Measurements from ENCODE around the gene MUSTN1. TPM values are rescaled to one million over a fixed set of nuclear protein-coding genes. Genes with fewer than 3 reads are reported as not detected.
A peak's percentile ranks its signal among the peaks of the same experiment; 100 is the strongest.

Gene MUSTN1
- total RNA-seq, 1 experiment from 2014 or later = 0.49 TPM

- ChIA-PET CTCF (no interaction called here), POLR2A (no interaction called here)
- no peak overlapping the region for H3K4me3 ChIP-seq (ENCODE audit: low read depth in 2 of 2, low read length in 2 of 2)
- H3K4me1 ChIP-seq (ENCODE audit: control insufficient read depth, insufficient read depth, low read length) = peaks cover 6% of the 10 kb centered on the region
- no peak overlapping the region for H3K27ac ChIP-seq (ENCODE audit: low read length)
- no peaks in the 10 kb centered on the region for H3K36me3 ChIP-seq (ENCODE audit: control insufficient read depth, insufficient read depth, low read length)
- BruUV-seq (replicated peaks) = no TSS peak
- peak; percentile 76 for ATAC-seq
- DNase-seq (ENCODE audit: low read depth, low spot score) = no peak
- no peaks in the 10 kb centered on the region for H3K27me3 ChIP-seq (ENCODE audit: control insufficient read depth, insufficient read depth, low read length)
- TF ChIP-seq REST (IDR thresholded peaks at IDR 0.05; ENCODE audit: insufficient read depth in 1 of 2, low read depth in 2 of 2, low read length in 1 of 2) = no peak
- no peak for TF ChIP-seq SIN3A (IDR thresholded peaks at IDR 0.05; ENCODE audit: borderline replicate concordance, insufficient read depth, low read depth, low read length)
- TF ChIP-seq POLR2AphosphoS5 (IDR thresholded peaks at IDR 0.05; ENCODE audit: low read depth, low read length) = no peak
- no peak for TF ChIP-seq TCF7L2 (IDR thresholded peaks at IDR 0.05; ENCODE audit: low read depth, low read length)
- no peak for TF ChIP-seq CTCF (IDR thresholded peaks at IDR 0.05)
- intact Hi-C loops (cut with micrococcal nuclease; ENCODE audit: unreplicated experiment) (no loop called here), in situ Hi-C loops (cut with HindIII; ENCODE audit: low pct_unique_long_range_greater_than_20kb, low sequenced_read_pairs) (no loop called here)
- H3K9me3 ChIP-seq (ENCODE audit: control insufficient read depth, insufficient read depth, low read depth, low read length) = no peaks in the 10 kb centered on the region
Observed at GRCh38 chr3:52831500-52832301, 3.1 kb downstream of the MUSTN1 start.

GRCh38 chr3:52830535-52831258 is 4.1 kb downstream of the MUSTN1 start, which contains the start of gene ITIH4:
Gene ITIH4, minus strand, starts transcription at chr3:52830672. Its CDS starts 30 bp downstream, at chr3:52830642.
- DNase-seq (ENCODE audit: low read depth, low spot score) = no peak
- Histone ChIP-seq H3K9me3 (ENCODE audit: control insufficient read depth, insufficient read depth, low read depth, low read length) (no peaks in the 10 kb centered on the region), H3K27ac (ENCODE audit: low read length) (no peak within 1 kb of the TSS), H3K4me3 (ENCODE audit: low read depth in 2 of 2, low read length in 2 of 2) (no peak within 1 kb of the TSS), H3K36me3 (ENCODE audit: control insufficient read depth, insufficient read depth, low read length) (no peaks in the 10 kb centered on the region), H3K27me3 (ENCODE audit: control insufficient read depth, insufficient read depth, low read length) (no peaks in the 10 kb centered on the region), H3K4me1 (ENCODE audit: control insufficient read depth, insufficient read depth, low read length) (peaks cover 6% of the 10 kb centered on the region)
- TF ChIP-seq SIN3A (IDR thresholded peaks at IDR 0.05; ENCODE audit: borderline replicate concordance, insufficient read depth, low read depth, low read length) = no peak
- no peak for TF ChIP-seq CTCF (IDR thresholded peaks at IDR 0.05)
- TF ChIP-seq TCF7L2 (IDR thresholded peaks at IDR 0.05; ENCODE audit: low read depth, low read length) = no peak
- no peak for TF ChIP-seq POLR2AphosphoS5 (IDR thresholded peaks at IDR 0.05; ENCODE audit: low read depth, low read length)
- no peak for TF ChIP-seq REST (IDR thresholded peaks at IDR 0.05; ENCODE audit: insufficient read depth in 1 of 2, low read depth in 2 of 2, low read length in 1 of 2)
- ATAC-seq = no peak
- no TSS peak for BruUV-seq (replicated peaks)
- intact Hi-C loops (cut with micrococcal nuclease; ENCODE audit: unreplicated experiment) (no loop called here), in situ Hi-C loops (cut with HindIII; ENCODE audit: low pct_unique_long_range_greater_than_20kb, low sequenced_read_pairs) (no loop called here)
- ChIA-PET CTCF (no interaction called here), POLR2A (no interaction called here)
